ENCODE results near the gene COL20A1. TPM values are rescaled to one million over a fixed set of nuclear protein-coding genes. Genes with fewer than 3 reads are reported as not detected.

Gene COL20A1
- total RNA-seq, 4 donors from 2014 or later, result not detected

DNA sequence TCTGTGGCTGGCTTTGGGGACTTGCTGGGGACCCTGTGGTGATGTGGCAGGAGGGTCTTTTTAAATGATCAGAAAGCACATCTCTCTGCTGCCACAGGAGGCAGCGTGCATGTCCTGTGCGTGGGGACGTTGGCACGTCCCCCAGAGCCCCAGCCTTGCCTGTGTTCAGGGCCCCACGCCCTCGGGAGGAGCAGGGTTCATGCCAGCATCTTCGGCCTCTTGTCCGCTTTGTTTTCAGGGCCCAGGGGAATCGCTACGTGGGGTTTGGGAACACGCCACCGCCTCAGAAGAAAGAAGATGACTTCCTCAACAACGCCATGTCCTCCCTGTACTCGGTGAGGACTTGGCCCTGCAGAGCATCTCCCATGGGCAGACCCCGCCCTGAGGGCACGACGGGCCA is 14.3 kb upstream of the COL20A1 start:
- intact Hi-C loops (cut with DNase I; ENCODE audit: low total_unique reads), result no loop called here
- 80 to 87% methylated on average over 17 of the region's 17 CpGs for WGBS, 2 donors
- no peak overlapping the region for H3K4me3 ChIP-seq (ENCODE audit: low read depth, poor library complexity, severe bottlenecking)

DNA sequence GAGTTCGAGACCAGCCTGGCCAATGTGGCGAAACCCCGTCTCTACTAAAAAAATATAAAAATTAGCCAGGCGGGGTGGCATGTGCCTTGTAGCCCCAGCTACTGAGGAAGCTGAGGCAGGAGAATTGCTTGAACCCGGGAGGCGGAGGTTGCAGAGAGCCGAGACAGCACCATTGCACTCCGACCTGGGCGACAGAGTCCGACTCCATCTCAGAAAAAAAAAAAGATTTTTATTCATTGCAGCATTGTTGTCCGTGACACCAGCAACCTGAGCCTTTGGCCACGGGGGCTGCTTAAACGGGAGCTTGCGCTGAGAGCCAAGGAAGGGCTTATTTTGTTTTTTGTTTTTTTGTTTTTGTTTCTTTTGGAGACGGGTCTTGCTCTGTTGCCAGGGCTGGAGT is 13.1 kb upstream of the COL20A1 start:
- intact Hi-C loops (cut with DNase I; ENCODE audit: low total_unique reads), result no loop called here

More for the DNA sequence above, 14.3 kb upstream of the COL20A1 start:
- no peak for DNase-seq (ENCODE audit: low spot score in 2 of 2)
- TF ChIP-seq POLR2A (IDR thresholded peaks at IDR 0.05), result no peak
- TF ChIP-seq, protein P1, sequence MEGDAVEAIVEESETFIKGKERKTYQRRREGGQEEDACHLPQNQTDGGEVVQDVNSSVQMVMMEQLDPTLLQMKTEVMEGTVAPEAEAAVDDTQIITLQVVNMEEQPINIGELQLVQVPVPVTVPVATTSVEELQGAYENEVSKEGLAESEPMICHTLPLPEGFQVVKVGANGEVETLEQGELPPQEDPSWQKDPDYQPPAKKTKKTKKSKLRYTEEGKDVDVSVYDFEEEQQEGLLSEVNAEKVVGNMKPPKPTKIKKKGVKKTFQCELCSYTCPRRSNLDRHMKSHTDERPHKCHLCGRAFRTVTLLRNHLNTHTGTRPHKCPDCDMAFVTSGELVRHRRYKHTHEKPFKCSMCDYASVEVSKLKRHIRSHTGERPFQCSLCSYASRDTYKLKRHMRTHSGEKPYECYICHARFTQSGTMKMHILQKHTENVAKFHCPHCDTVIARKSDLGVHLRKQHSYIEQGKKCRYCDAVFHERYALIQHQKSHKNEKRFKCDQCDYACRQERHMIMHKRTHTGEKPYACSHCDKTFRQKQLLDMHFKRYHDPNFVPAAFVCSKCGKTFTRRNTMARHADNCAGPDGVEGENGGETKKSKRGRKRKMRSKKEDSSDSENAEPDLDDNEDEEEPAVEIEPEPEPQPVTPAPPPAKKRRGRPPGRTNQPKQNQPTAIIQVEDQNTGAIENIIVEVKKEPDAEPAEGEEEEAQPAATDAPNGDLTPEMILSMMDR (IDR thresholded peaks at IDR 0.05), result no peak

DNA sequence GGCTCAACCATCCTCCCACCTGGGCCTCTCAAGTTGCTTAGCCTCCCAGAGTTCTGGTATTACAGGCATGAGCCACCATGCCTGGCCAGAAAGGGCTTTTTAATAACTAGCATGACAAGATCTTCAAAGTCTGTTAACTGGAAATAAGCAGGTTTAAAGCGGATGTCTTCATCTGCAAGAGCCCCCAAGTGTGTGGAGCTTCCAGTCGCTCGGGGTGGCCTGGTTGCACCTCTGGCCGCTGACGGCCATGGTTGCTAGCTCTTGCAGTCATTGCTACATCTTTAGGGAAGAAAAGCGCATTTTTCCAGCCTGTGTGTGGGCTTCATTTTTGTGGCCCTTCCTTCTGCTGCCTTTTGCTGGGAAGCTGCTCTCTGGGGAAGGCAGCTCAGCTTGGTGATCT is 12.6 kb upstream of the COL20A1 start:
- intact Hi-C loops (cut with DNase I; ENCODE audit: low total_unique reads), result no loop called here
- WGBS, 2 donors, result 95 to 96% methylated on average over 6 of the region's 6 CpGs
- DNase-seq (ENCODE audit: low spot score in 2 of 2), result no peak
- no peak overlapping the region for H3K4me3 ChIP-seq (ENCODE audit: low read depth, poor library complexity, severe bottlenecking)
- TF ChIP-seq, protein P1 (IDR thresholded peaks at IDR 0.05), result no peak
- no peak for TF ChIP-seq POLR2A (IDR thresholded peaks at IDR 0.05)

More for the DNA sequence above, 13.1 kb upstream of the COL20A1 start:
- WGBS, 2 donors, result 95 to 98% methylated on average over 15 of the region's 15 CpGs
- no peak overlapping the region for H3K4me3 ChIP-seq (ENCODE audit: low read depth, poor library complexity, severe bottlenecking)
- DNase-seq (ENCODE audit: low spot score in 2 of 2), result no peak
- TF ChIP-seq, protein P1 (IDR thresholded peaks at IDR 0.05), result no peak
- no peak for TF ChIP-seq POLR2A (IDR thresholded peaks at IDR 0.05)

DNA sequence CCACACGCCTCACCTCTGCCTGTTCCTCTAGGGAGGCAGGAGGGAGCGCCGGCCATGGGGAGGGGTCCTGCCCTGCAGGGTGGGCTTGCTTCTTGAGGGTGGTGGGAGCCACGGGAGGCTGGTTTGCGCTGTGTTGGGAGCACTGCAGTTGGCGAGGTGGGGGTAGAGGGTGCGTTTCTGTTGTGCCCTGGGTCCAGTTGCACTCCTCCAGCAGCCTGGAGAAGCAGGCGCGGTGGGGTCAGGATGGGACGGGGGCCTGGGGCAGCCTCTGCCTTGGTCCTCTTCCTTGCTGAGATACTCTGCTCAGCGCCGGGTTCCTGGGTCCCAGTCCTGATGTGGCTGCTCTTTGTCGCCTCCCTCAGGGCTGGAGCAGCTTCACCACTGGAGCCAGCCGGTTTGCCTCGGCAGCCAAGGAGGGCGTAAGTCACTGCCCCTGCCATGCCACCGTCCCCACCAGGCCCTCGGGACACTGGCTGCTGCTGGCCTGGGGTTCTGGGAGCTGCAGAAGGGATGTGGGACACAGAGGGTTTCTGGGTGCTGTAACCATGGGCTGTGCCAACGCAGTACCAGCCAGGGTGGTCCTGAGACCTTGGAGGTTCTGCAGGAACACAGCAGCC is 11.9 kb upstream of the COL20A1 start:
- WGBS, 2 donors, result 81 to 84% methylated on average over 13 to 19 of the region's 19 CpGs
- DNase-seq (ENCODE audit: low spot score in 2 of 2), result no peak
- intact Hi-C loops (cut with DNase I; ENCODE audit: low total_unique reads), result no loop called here
- TF ChIP-seq, protein P1 (IDR thresholded peaks at IDR 0.05), result no peak
- no peak for TF ChIP-seq POLR2A (IDR thresholded peaks at IDR 0.05)
- H3K4me3 ChIP-seq (ENCODE audit: low read depth, poor library complexity, severe bottlenecking), result no peak overlapping the region

DNA sequence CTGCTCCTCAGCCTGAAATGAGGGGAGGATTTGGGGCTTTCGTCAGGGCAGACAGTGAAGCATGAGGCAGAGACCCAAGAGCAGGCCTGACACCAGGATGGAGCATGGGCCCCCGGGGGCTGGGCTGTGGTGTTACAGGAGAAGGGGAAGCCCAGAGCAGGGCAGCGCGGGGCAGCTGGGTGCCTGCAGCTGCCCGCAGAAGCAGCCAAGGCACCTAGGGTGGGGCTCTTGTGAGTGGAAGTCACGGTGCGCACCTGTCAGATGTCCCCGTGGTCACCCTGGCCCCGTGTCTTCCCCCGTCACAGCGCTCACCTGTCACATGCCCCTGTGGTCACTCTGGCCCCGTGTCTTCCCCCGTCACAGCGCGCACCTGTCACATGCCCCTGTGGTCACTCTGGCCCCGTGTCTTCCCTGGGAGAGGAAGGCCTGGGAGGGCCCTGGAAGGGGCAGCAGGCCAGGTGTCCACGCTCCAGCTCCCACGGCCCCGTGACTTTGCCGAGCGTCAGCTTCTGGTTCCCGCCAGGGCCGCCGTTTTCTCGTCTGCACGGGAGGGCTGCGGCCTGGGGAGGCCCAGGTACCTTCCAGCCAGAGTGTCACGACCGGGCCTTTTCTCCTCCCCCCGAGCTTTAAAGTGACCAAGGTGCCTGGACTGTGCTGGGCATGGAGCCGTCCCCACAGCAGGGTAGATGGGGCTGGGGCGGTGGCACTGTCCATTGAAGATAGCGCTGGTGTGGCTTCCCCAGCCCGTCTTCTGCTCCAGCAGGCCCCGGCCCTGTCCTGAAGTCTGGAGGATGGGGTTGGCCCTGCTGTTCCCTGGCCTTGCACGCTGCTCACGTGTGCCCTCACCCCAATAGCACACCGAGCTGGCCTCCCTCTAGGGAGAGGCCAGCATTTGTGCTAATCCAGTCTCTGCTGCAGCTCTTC is 11.0 kb upstream of the COL20A1 start:
- no peak for DNase-seq (ENCODE audit: low spot score in 2 of 2)
- H3K4me3 ChIP-seq (ENCODE audit: low read depth, poor library complexity, severe bottlenecking), result no peak overlapping the region
- 91% methylated on average over 38 of the region's 38 CpGs for WGBS, 2 donors
- intact Hi-C loops (cut with DNase I; ENCODE audit: low total_unique reads), result no loop called here
- TF ChIP-seq POLR2A (IDR thresholded peaks at IDR 0.05), result no peak
- TF ChIP-seq, protein P1 (IDR thresholded peaks at IDR 0.05), result no peak
